ENCODE data around the gene TBC1D9B. TPM values are rescaled to one million over a fixed set of nuclear protein-coding genes. Genes with fewer than 3 reads are reported as not detected.

Gene TBC1D9B
- total and polyA plus RNA-seq, 2 of the 13 experiments (the other 11 are each of a cell fraction or from before 2014, with no cell fraction given) = 35.0 to 50.0 TPM

GRCh38 chr5:179820483-179821297, 87.0 kb downstream of the TBC1D9B start, which contains the start of gene SQSTM1 (continued):
- TF ChIP-seq SNAPC2 (CRISPR knock-in tag; IDR thresholded peaks at IDR 0.05) (no peak), AKAP8 (CRISPR knock-in tag; IDR thresholded peaks at IDR 0.05) (peak; percentile 91; the same call in 1 of the 2 replicates), NR1H2 (CRISPR knock-in tag; IDR thresholded peaks at IDR 0.05; ENCODE audit: borderline replicate concordance, low read depth) (peak; percentile 84), ARID5B (CRISPR knock-in tag; IDR thresholded peaks at IDR 0.05) (no peak), JARID2 (CRISPR knock-in tag; IDR thresholded peaks at IDR 0.05; ENCODE audit: insufficient replicate concordance) (no peak), ZNF230 (CRISPR knock-in tag; IDR thresholded peaks at IDR 0.05) (no peak), ZNF557 (CRISPR knock-in tag; IDR thresholded peaks at IDR 0.05) (0 out of 2 replicates have a peak, but pooled peaks have one; percentile 57), NFIC (IDR thresholded peaks at IDR 0.05; ENCODE audit: low read length) (no peak), ZNF782 (CRISPR knock-in tag; IDR thresholded peaks at IDR 0.05; ENCODE audit: borderline replicate concordance) (peak; percentile 9; the same call in 1 of the 2 replicates), ZNF337 (CRISPR knock-in tag; IDR thresholded peaks at IDR 0.05; ENCODE audit: borderline replicate concordance, low read depth) (no peak), ZGPAT (CRISPR knock-in tag; IDR thresholded peaks at IDR 0.05) (peak; percentile 75; the same call in 1 of the 2 replicates), ZMYM4 (CRISPR knock-in tag; IDR thresholded peaks at IDR 0.05) (peak; percentile 45), ZBTB7B (CRISPR knock-in tag; IDR thresholded peaks at IDR 0.05) (peak; percentile 66; the same call in 1 of the 2 replicates), MAFG (CRISPR knock-in tag; IDR thresholded peaks at IDR 0.05) (peak; percentile 98), NPAS2 (CRISPR knock-in tag; IDR thresholded peaks at IDR 0.05; ENCODE audit: borderline replicate concordance) (no peak), MXI1 (IDR thresholded peaks at IDR 0.05; ENCODE audit: borderline replicate concordance, low read depth, low read length) (peak; percentile 57; the same call in 2 of the 3 replicates), ZNF7 (CRISPR knock-in tag; IDR thresholded peaks at IDR 0.05) (no peak), ARID3A (IDR thresholded peaks at IDR 0.05; ENCODE audit: low read depth, low read length) (no peak), ZFP36 (IDR thresholded peaks at IDR 0.05; ENCODE audit: borderline replicate concordance, low read depth, low read length, partially characterized antibody) (no peak)

Data from HepG2 (cell line).